Glomerular endothelial cell (primary cell): ENCODE data around the gene SPATA17. TPM values are rescaled to one million over a fixed set of nuclear protein-coding genes. Genes with fewer than 3 reads are reported as not detected.
"Not testable (repeated sequence)": the region's sequence is repeated elsewhere in the genome, so short reads cannot be mapped to it uniquely, and the experiment has no call there.

Source experiments
- DNase-seq: peaks from one replicate; pipeline ENCODE4 v3.0.0-alpha.2; 2011; ENCODE audit warnings: low read depth, low spot score; ENCODE audit errors: extremely low read depth
- total RNA-seq: library from RNA; depleted of rRNA; stranded (reverse); fragments of >200 nt; gene quantifications from 2 replicates; pipeline ENCODE4 v1.2.3, GENCODE V29; 2015

SPATA17 gene
- total RNA-seq, 1 donor from 2014 or later, result not detected

DNA sequence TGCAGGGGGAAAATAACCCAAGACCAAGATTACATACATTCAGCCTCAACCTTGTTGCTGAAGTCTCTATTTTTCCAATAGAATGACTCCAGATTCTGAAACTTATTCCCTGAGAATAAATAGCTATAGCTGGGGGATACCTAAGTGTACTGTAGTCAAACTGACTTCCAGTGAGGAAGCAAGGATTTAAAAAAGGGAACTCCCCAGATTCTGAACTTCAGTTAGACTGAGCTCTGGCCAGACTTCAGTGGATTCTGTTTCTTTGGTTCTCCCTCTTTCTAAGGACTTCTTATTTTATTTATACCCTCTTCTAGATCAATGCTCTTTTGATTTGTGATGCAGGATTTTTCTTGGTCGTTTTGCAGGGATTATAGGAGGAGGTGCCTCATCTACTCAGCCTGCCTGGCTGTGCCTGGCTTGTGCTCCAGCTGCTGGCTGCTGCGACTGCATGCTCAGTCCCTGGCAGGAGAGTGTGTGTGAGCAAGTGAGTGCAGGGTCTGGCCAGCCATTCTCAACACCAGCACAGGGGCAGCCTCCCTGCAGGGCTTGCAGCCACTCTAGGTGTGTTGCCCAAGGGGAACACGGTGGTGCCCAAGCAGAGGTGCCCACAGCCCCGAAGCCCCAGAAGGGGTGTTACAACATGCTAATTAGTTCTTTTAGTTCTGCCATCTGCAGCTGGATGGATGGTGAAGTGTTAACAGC, 43.0 kb downstream of the SPATA17 start:
- DNase-seq, result no peak

DNA sequence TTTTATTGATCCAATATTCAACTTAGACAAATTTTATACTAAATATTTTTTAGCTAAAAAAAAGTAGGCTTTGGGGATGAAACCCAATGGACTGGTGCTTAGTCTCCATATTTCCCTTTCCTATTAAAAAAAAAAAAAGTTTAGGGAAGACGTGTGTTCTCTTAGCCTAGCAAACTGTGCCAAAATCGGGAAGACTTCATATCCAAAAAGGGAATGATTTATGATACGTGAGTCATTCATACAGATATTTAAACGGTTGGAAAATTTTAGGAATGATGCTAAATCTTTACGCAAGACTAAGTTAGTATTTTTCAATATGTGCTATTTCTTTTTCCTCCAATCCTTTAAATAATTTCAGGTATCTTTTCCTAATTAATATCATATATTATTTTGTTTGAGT, 50.7 kb downstream of the SPATA17 start:
- DNase-seq, result no peak

DNA sequence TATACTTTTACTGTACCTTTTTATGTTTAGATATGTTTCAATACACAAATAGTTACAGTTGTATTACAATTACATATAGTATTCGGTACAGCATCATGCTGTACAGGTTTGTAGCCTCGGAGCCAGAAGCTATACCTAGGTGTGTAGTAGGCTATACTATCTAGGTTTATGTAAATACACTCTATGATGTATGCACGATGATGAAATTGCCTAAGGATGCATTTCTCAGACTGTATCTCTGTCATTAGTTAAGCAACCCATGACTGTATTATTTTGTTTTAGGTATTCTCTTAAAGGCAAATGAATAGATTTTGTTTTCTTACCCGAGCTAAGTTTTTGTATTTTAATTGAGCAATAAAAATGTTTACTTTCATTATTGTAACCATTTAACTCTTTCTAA, 56.4 kb downstream of the SPATA17 start:
- no peak for DNase-seq

GRCh38 chr1:217696140-217696539, 65.0 kb downstream of the SPATA17 start:
- DNase-seq, result not testable (repeated sequence)

- no peak for DNase-seq
Observed at GRCh38 chr1:217703326-217703725, 72.2 kb downstream of the SPATA17 start.

DNA sequence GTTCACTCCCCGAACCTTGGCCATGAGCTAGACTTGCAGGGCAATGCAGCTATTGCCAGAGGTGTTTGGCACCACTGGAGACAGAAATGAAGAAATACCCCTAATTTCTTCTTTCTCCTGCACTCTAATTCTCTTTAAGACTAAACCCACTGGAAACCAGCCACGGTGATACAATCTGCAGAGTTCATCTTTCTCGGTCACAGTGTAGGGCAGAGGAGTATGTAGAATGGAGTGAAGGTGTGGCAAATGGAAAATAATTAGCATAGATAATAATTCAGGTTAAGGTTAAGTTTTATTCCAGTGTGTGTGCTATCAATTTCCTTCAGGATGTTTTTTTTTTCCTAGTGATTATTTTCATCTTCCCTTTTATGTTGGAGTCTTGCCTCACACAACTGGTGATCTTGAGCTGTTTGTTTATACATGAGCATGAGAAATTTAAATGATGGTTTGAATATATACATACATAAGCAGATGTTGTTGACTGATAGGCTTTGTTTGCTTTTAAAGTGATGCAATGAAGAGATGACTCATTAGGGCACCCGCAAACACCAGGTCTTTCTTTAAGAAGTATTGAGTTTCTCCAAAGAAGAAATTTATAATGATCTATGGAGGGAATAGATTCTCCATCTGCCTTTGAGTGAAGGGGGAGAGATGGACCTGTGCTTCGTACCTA, 81.9 kb downstream of the SPATA17 start:
- no peak for DNase-seq

- DNase-seq, result no peak
Observed at GRCh38 chr1:217715681-217716080, 84.5 kb downstream of the SPATA17 start.

- no peak for DNase-seq
Observed at GRCh38 chr1:217717959-217718358, 86.8 kb downstream of the SPATA17 start.

GRCh38 chr1:217718873-217719272, 87.7 kb downstream of the SPATA17 start:
- no peak for DNase-seq

- no peak for DNase-seq
Observed at GRCh38 chr1:217721692-217722091, 90.5 kb downstream of the SPATA17 start.

- no peak for DNase-seq
Observed at GRCh38 chr1:217734973-217735372, 103.8 kb downstream of the SPATA17 start.

GRCh38 chr1:217747156-217747769, 116.1 kb downstream of the SPATA17 start:
- peak; percentile 4 for DNase-seq

GRCh38 chr1:217769768-217770167, 138.6 kb downstream of the SPATA17 start:
- no peak for DNase-seq

DNA sequence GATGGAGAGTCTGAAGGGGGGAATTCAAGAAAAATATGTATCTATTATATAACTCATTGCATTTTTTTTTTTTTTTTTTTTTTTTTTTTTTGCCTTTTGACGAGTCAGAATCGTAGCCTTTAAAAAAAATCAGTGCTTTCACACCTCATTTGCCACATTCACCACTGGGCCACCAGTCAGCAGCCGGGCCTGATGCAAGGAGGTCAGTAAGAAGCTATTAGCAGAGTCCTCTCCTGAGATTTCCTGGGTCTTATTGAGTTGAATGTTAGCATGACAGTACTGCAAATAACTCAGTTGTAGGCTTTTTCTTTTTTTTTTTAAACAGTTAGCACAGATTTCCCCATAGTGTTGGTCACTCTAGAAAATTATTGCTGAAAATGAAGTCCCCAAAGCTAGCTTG, 139.8 kb downstream of the SPATA17 start:
- no peak for DNase-seq

DNA sequence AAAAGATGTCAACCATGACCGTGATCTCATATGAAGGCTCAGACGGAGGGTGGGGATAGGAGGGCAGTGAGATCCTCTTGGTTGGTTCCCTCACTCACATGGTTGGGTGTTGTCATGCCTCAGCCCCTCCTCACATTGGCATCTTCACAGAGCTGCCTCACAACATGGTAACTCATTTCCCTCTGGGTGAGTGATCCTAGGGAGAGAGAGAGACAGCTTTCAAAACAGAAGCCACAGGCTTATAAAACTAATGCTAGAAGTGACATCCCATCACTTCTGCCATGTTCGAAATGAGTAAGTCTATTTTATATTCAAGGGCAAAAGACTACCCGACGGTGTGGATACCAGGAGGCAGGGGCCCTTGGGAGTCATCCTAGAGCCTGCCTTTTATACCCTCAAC, 145.5 kb downstream of the SPATA17 start:
- DNase-seq, result no peak

DNA sequence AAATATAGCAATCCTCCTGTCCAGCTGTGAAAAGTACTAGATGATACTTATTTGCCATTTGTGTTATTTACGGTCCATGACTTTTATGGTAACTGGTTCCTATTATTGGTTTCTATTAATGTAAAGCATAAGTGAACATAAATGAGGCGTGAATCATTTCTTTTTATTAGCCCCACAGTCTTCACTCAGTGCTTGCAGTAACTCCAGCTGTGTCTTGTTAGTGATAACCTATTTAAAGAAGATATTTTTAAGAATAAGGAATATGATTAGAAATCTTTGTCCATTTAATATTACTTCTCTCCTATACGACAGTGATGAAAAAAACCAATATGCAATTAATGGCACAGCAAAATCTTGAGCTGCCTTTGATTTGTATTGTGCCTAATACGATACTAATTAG, 149.9 kb downstream of the SPATA17 start:
- no peak for DNase-seq

- DNase-seq, result no peak
Observed at GRCh38 chr1:217791091-217791490, 159.9 kb downstream of the SPATA17 start.

- no peak for DNase-seq
Observed at GRCh38 chr1:217805792-217806191, 174.6 kb downstream of the SPATA17 start.

DNA sequence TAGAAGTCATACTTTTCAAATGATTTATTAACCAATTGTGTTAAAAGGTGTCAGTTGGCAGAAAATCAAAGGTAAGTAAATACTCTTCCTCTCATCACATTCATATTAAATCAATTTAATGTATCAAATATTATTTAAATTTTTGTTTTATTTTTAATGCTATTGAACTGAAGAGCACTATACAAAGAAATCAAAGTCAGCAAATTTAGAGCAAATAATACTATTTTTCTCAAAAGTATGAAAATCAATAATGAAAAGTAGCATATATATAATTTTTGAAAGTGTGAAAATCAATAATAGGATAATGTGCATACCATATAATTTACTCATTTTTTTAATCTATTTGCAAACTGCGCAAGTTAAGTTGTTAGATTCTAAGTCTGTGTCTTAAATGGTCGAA, 181.0 kb downstream of the SPATA17 start:
- no peak for DNase-seq

GRCh38 chr1:217813031-217813430, 181.9 kb downstream of the SPATA17 start:
- DNase-seq, result no peak

- DNase-seq, result no peak
Observed at GRCh38 chr1:217837691-217838090, 206.5 kb downstream of the SPATA17 start.

DNA sequence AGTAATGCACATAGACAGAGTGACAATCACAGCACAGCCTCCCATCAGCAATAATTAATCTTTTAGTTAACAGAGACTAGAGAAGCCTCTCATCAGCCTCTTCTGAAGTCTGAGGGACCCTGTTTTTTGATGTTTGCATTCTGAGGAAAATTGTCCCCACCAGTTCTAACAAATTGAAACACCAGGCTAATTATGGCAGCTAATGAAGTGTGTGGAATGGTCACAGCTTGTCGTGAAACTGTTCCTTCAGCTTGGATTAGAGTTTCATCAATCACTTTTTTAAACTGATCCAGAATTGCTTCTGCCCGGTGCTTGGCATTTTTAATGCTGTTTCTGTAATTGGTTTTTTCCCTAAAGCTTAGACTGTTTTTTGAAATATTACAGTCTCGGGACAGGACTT, 208.0 kb downstream of the SPATA17 start:
- no peak for DNase-seq
